Neural progenitor cell (in vitro differentiated cells): ENCODE results near the gene KCNAB1. TPM values are rescaled to one million over a fixed set of nuclear protein-coding genes. Genes with fewer than 3 reads are reported as not detected.
"Not testable (repeated sequence)": the region's sequence is repeated elsewhere in the genome, so short reads cannot be mapped to it uniquely, and the experiment has no call there.

Source experiments
- DNase-seq: peaks from one replicate; pipeline ENCODE4 v3.0.0-alpha.2; 2016; ENCODE audit warnings: low spot score
- H2AFZ ChIP-seq: fragments of 200-600 bp; sonication (generic); replicated peaks from 2 replicates; pipeline ENCODE4 v1.6.1; 2016; ENCODE audit warnings: antibody characterized with exemption
- H3F3A ChIP-seq: fragments of 200-600 bp; sonication (generic); 2 replicates; pipeline ENCODE4 v1.6.1; 2016; ENCODE audit warnings: antibody characterized with exemption, low read depth
- H3K27ac ChIP-seq: fragments of 200-600 bp; sonication (generic); 2 replicates; pipeline ENCODE4 v1.5.1; 2016; ENCODE audit warnings: mild to moderate bottlenecking
- H3K27me3 ChIP-seq: fragments of 200-600 bp; sonication (generic); 2 replicates; pipeline ENCODE4 v1.6.1; 2016; ENCODE audit warnings: mild to moderate bottlenecking, moderate library complexity
- H3K36me3 ChIP-seq: fragments of 200-600 bp; sonication (generic); 2 replicates; pipeline ENCODE4 v1.5.1; 2016
- H3K4me1 ChIP-seq: fragments of 200-600 bp; sonication (generic); 2 replicates; pipeline ENCODE4 v1.6.1; 2016; ENCODE audit warnings: mixed run types
- H3K4me2 ChIP-seq: fragments of 200-600 bp; sonication (generic); 2 replicates; pipeline ENCODE4 v1.6.1; 2016
- H3K4me3 ChIP-seq: fragments of 200-600 bp; sonication (generic); 2 replicates; pipeline ENCODE4 v1.5.1; 2016
- H3K79me2 ChIP-seq: fragments of 200-600 bp; sonication (generic); 2 replicates; pipeline ENCODE4 v1.6.1; 2016; ENCODE audit warnings: low read depth
- H3K9ac ChIP-seq: fragments of 200-600 bp; sonication (generic); 2 replicates; pipeline ENCODE4 v1.6.1; 2016
- H3K9me3 ChIP-seq: fragments of 200-600 bp; sonication (generic); 2 replicates; pipeline ENCODE4 v1.5.1; 2016; ENCODE audit warnings: low read depth
- H4K20me1 ChIP-seq: fragments of 200-600 bp; sonication (generic); 2 replicates; pipeline ENCODE4 v1.6.1; 2016; ENCODE audit warnings: low read depth
- H3K27ac Mint-ChIP-seq: 3 replicates; pipeline ENCODE4 v1.8.0; 2021; ENCODE audit warnings: mixed read lengths
- H3K27me3 Mint-ChIP-seq: 2 replicates; pipeline ENCODE4 v1.8.0; 2022; ENCODE audit warnings: low read depth, mild to moderate bottlenecking, inconsistent platforms, moderate library complexity, mixed read lengths; ENCODE audit not compliant: insufficient read depth
- H3K36me3 Mint-ChIP-seq: 3 replicates; pipeline ENCODE4 v1.8.0; 2021; ENCODE audit warnings: mixed read lengths
- H3K4me1 Mint-ChIP-seq: 3 replicates; pipeline ENCODE4 v1.8.0; 2021; ENCODE audit warnings: mixed read lengths
- H3K4me3 Mint-ChIP-seq: 3 replicates; pipeline ENCODE4 v1.8.0; 2021; ENCODE audit warnings: mild to moderate bottlenecking, moderate library complexity, mixed read lengths
- H3K9me3 Mint-ChIP-seq: 3 replicates; pipeline ENCODE4 v1.8.0; 2020; ENCODE audit warnings: mixed read lengths
- EZH2 ChIP-seq: fragments of 200-600 bp; sonication (generic); IDR thresholded peaks from 2 replicates; pipeline ENCODE4 v1.6.1; 2017; ENCODE audit warnings: antibody characterized with exemption, mild to moderate bottlenecking, moderate library complexity
- EZH2phosphoT487 ChIP-seq: fragments of 200-600 bp; sonication (generic); IDR thresholded peaks from 2 replicates; pipeline ENCODE4 v1.6.1; 2017; ENCODE audit warnings: antibody characterized with exemption
- total RNA-seq: library from RNA; depleted of rRNA; stranded (reverse); fragments of >200 nt; gene quantifications from 2 replicates; pipeline ENCODE4 v1.2.3, GENCODE V29; 2015; ENCODE audit warnings: low replicate concordance
- TF ChIP-seq, protein P1 (sequence below): fragments of 200-600 bp; sonication (generic); IDR thresholded peaks from 2 replicates; pipeline ENCODE4 v1.5.1; 2017; ENCODE audit warnings: antibody characterized with exemption, mild to moderate bottlenecking

The KCNAB1 gene
- total RNA-seq, 1 donor from 2014 or later, result 0.24 TPM

DNA sequence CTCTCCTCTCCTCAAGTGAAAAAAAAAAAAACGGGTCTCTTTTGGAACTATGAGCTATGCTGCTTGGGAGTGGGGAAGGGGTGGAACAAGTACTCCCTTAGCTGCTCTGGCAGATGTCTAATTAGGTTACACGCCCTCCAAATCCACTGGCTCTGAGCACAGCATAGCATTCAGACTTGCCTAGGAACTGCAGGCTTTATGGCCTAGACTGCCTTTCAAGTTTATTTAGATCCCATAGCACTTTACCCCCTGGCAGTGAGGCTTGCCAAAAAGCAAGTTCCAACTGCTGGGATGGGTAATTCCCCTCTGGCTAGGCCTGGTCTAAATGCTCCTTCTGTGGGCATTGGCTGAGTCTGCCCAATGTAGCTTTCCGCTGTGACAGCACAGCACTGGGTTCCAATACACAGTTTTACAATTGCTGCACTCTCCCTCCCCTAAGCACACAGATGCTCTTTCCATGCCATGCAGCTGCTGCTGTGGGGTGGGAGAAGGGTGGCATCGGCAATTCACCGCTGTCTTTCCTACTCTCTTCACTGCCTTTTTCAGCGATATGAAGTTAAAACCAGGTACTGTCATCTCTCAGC, 152.8 kb downstream of the KCNAB1 start:
- H3K4me3 Mint-ChIP-seq, result no peak overlapping the region
- no peak overlapping the region for H3K27ac Mint-ChIP-seq
- no peaks in the 10 kb centered on the region for H4K20me1 ChIP-seq
- H3K4me1 Mint-ChIP-seq, result no peaks in the 10 kb centered on the region
- no peaks in the 10 kb centered on the region for H3K36me3 ChIP-seq
- H2AFZ ChIP-seq, result no peak overlapping the region
- H3K4me1 ChIP-seq, result no peaks in the 10 kb centered on the region
- H3K4me2 ChIP-seq, result no peak overlapping the region
- H3K27me3 ChIP-seq, result no peaks in the 10 kb centered on the region
- no peaks in the 10 kb centered on the region for H3K36me3 Mint-ChIP-seq
- TF ChIP-seq, protein P1, sequence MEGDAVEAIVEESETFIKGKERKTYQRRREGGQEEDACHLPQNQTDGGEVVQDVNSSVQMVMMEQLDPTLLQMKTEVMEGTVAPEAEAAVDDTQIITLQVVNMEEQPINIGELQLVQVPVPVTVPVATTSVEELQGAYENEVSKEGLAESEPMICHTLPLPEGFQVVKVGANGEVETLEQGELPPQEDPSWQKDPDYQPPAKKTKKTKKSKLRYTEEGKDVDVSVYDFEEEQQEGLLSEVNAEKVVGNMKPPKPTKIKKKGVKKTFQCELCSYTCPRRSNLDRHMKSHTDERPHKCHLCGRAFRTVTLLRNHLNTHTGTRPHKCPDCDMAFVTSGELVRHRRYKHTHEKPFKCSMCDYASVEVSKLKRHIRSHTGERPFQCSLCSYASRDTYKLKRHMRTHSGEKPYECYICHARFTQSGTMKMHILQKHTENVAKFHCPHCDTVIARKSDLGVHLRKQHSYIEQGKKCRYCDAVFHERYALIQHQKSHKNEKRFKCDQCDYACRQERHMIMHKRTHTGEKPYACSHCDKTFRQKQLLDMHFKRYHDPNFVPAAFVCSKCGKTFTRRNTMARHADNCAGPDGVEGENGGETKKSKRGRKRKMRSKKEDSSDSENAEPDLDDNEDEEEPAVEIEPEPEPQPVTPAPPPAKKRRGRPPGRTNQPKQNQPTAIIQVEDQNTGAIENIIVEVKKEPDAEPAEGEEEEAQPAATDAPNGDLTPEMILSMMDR, result no peak
- TF ChIP-seq EZH2phosphoT487, result no peak
- TF ChIP-seq EZH2, result no peak
- H3K9me3 ChIP-seq, result no peaks in the 10 kb centered on the region
- H3F3A ChIP-seq, result no peaks in the 10 kb centered on the region
- H3K27me3 Mint-ChIP-seq, result peaks cover 6% of the 10 kb centered on the region
- no peak for DNase-seq
- no peaks in the 10 kb centered on the region for H3K79me2 ChIP-seq
- H3K9ac ChIP-seq, result no peak overlapping the region
- H3K27ac ChIP-seq, result no peak overlapping the region
- H3K4me3 ChIP-seq, result no peak overlapping the region
- peaks cover 5% of the 10 kb centered on the region for H3K9me3 Mint-ChIP-seq

DNA sequence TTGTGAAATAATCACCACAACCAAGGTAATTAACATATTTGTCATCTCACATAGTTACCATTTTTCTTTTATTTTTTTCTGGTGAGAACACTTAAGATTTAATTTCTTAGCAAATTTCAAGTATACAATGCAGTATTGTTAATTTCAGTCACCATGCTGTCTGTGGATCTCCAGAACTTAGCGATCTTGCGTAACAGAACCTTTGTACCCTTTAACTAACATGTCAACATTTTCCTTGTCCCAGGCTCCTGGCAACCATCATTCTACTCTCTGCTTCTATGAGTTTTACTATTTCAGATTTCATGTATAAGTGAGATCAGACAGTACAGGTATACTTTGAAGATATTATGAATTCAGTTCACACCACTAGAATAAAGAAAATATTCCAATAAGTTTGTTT, 154.4 kb downstream of the KCNAB1 start:
- Histone ChIP-seq H3K27ac (no peak overlapping the region), H3K4me1 (no peaks in the 10 kb centered on the region), H3K27me3 (no peaks in the 10 kb centered on the region), H3F3A (no peaks in the 10 kb centered on the region), H3K4me2 (no peak overlapping the region), H4K20me1 (no peaks in the 10 kb centered on the region), H3K36me3 (no peaks in the 10 kb centered on the region), H3K9ac (no peak overlapping the region), H3K79me2 (no peaks in the 10 kb centered on the region), H3K4me3 (no peak overlapping the region), H2AFZ (no peak overlapping the region), H3K9me3 (no peaks in the 10 kb centered on the region)
- Mint-ChIP-seq H3K36me3 (no peaks in the 10 kb centered on the region), H3K27ac (no peak overlapping the region), H3K4me3 (no peak overlapping the region), H3K9me3 (peaks cover 8% of the 10 kb centered on the region), H3K27me3 (peaks cover 6% of the 10 kb centered on the region), H3K4me1 (no peaks in the 10 kb centered on the region)
- no peak for DNase-seq
- TF ChIP-seq, protein P1, result no peak
- TF ChIP-seq EZH2phosphoT487 (no peak), EZH2 (no peak)

DNA sequence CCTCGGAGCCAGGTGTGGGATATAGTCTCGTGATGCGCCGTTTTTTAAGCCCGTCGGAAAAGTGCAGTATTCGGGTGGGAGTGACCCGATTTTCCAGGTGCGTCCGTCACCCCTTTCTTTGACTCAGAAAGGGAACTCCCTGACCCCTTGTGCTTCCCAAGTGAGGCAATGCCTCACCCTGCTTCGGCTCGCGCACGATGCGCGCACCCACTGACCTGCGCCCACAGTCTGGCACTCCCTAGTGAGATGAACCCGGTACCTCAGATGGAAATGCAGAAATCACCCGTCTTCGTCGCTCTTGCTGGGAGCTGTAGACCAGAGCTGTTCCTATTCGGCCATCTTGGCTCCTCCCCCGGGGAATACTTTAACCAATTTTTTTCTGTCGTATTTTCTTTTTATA, 164.3 kb downstream of the KCNAB1 start:
- not testable (repeated sequence) for H3F3A ChIP-seq, H3K9me3 Mint-ChIP-seq, H3K36me3 Mint-ChIP-seq, H3K9ac ChIP-seq, H3K4me1 ChIP-seq, H3K4me2 ChIP-seq, H3K27ac ChIP-seq, H3K4me3 ChIP-seq, H3K4me1 Mint-ChIP-seq, H3K79me2 ChIP-seq, H3K27ac Mint-ChIP-seq, H3K4me3 Mint-ChIP-seq, H3K36me3 ChIP-seq, DNase-seq, H4K20me1 ChIP-seq, H3K9me3 ChIP-seq
- Histone ChIP-seq H3K27me3 (peaks cover 14% of the 10 kb centered on the region), H2AFZ (peak overlapping the region; percentile 17)
- peaks cover 11% of the 10 kb centered on the region for H3K27me3 Mint-ChIP-seq

DNA sequence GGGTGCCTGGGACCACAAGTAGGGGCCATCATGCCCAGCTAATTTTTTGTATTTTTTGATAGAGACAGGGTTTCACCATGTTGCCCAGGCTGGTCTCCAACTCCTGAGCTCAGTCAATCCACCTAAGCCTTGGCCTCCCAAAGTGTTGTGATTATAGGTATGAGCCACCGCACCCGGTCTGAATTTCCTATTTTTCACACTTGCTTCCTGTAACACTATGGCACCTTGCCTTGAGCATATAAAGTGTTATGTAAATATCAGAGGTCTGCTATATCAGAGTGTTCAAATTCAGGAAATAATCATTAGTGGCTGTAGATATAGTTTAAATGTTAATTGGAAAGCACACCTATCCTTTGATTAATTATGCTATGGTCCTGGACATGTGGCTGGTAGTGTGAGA, 165.2 kb downstream of the KCNAB1 start:
- H2AFZ ChIP-seq, result no peak overlapping the region
- H3K9me3 ChIP-seq, result no peaks in the 10 kb centered on the region
- H3F3A ChIP-seq, result no peaks in the 10 kb centered on the region
- H3K4me2 ChIP-seq, result no peak overlapping the region
- Mint-ChIP-seq H3K4me3 (no peak overlapping the region), H3K27me3 (peaks cover 20% of the 10 kb centered on the region), H3K4me1 (peaks cover 8% of the 10 kb centered on the region), H3K36me3 (no peaks in the 10 kb centered on the region), H3K27ac (no peak overlapping the region), H3K9me3 (peaks cover 4% of the 10 kb centered on the region)
- no peak overlapping the region for H3K9ac ChIP-seq
- H3K79me2 ChIP-seq, result no peaks in the 10 kb centered on the region
- no peak overlapping the region for H3K4me3 ChIP-seq
- H3K36me3 ChIP-seq, result no peaks in the 10 kb centered on the region
- H3K27me3 ChIP-seq, result peaks cover 24% of the 10 kb centered on the region
- H4K20me1 ChIP-seq, result no peaks in the 10 kb centered on the region
- no peak overlapping the region for H3K27ac ChIP-seq
- TF ChIP-seq EZH2 (no peak), EZH2phosphoT487 (no peak)
- TF ChIP-seq, protein P1, result no peak
- no peaks in the 10 kb centered on the region for H3K4me1 ChIP-seq
- no peak for DNase-seq
